ENCODE measurements around the gene HEMK1. TPM values are rescaled to one million over a fixed set of nuclear protein-coding genes. Genes with fewer than 3 reads are reported as not detected.

Gene HEMK1
- total RNA-seq, 4 donors from 2014 or later = 4.4 to 11.8 (median 4.9) TPM

GRCh38 chr3:50585919-50586762 is 16.8 kb downstream of the HEMK1 start:
- TF ChIP-seq CTCF (IDR thresholded peaks at IDR 0.05) (no peak), POLR2A (IDR thresholded peaks at IDR 0.05) (no peak)
- no peak overlapping the region for H3K27ac ChIP-seq
- peaks cover 0 to 31% (median 0%) of the 10 kb centered on the region in 3 donors for H3K36me3 ChIP-seq
- WGBS, 2 donors = 80 to 83% methylated on average over 1 of the region's 6 CpGs
- intact Hi-C loops (cut with DNase I) = no loop called here
- H3K4me3 ChIP-seq = no peak overlapping the region
- H3K4me1 ChIP-seq = peaks cover 6 to 34% (median 7%) of the 10 kb centered on the region in 3 donors
- no peak for DNase-seq
- H3K27me3 ChIP-seq = no peaks in the 10 kb centered on the region
- no peaks in the 10 kb centered on the region for H3K9me3 ChIP-seq

- H3K4me1 ChIP-seq = peaks cover 11 to 39% (median 11%) of the 10 kb centered on the region in 3 donors
- TF ChIP-seq CTCF (IDR thresholded peaks at IDR 0.05) (no peak), POLR2A (IDR thresholded peaks at IDR 0.05) (no peak)
- DNase-seq = no peak
- H3K9me3 ChIP-seq = no peaks in the 10 kb centered on the region
- H3K27ac ChIP-seq = no peak overlapping the region
- H3K36me3 ChIP-seq = peaks cover 0 to 26% (median 0%) of the 10 kb centered on the region in 3 donors
- H3K4me3 ChIP-seq = no peak overlapping the region
- H3K27me3 ChIP-seq = no peaks in the 10 kb centered on the region
- WGBS, 2 donors = 39 to 60% methylated on average over 3 of the region's 3 CpGs
- intact Hi-C loops (cut with DNase I) = no loop called here
Observed at GRCh38 chr3:50586763-50587070, 17.4 kb downstream of the HEMK1 start.

- no peak overlapping the region for H3K4me3 ChIP-seq
- no peak overlapping the region for H3K27ac ChIP-seq
- intact Hi-C loops (cut with DNase I) = no loop called here
- peaks cover 11 to 46% (median 15%) of the 10 kb centered on the region in 3 donors for H3K4me1 ChIP-seq
- H3K36me3 ChIP-seq = peaks cover 0 to 19% (median 0%) of the 10 kb centered on the region in 3 donors
- no peak for TF ChIP-seq POLR2A (IDR thresholded peaks at IDR 0.05)
- TF ChIP-seq CTCF (IDR thresholded peaks at IDR 0.05) = no peak
- WGBS, 2 donors = 81 to 94% methylated on average over 3 to 5 of the region's 6 CpGs
- no peaks in the 10 kb centered on the region for H3K9me3 ChIP-seq
- no peaks in the 10 kb centered on the region for H3K27me3 ChIP-seq
- no peak for DNase-seq
Observed at GRCh38 chr3:50587373-50587772, 18.1 kb downstream of the HEMK1 start.

GRCh38 chr3:50587806-50588758 is 18.8 kb downstream of the HEMK1 start:
- 50 to 53% methylated on average over 15 of the region's 17 CpGs for WGBS, 2 donors
- no peak for TF ChIP-seq POLR2A (IDR thresholded peaks at IDR 0.05)
- TF ChIP-seq CTCF (IDR thresholded peaks at IDR 0.05) = no peak
- H3K27me3 ChIP-seq = no peaks in the 10 kb centered on the region
- peaks cover 0 to 13% (median 0%) of the 10 kb centered on the region in 3 donors for H3K36me3 ChIP-seq
- intact Hi-C loops (cut with DNase I) = no loop called here
- H3K4me3 ChIP-seq = no peak overlapping the region
- no peak for DNase-seq
- no peak overlapping the region for H3K27ac ChIP-seq
- H3K9me3 ChIP-seq = no peaks in the 10 kb centered on the region
- H3K4me1 ChIP-seq = peaks cover 11 to 53% (median 22%) of the 10 kb centered on the region in 3 donors

Measured in esophagus squamous epithelium (tissue), 5 donors.